Measurements from ENCODE around the gene GAREM2.

Gene GAREM2

DNA sequence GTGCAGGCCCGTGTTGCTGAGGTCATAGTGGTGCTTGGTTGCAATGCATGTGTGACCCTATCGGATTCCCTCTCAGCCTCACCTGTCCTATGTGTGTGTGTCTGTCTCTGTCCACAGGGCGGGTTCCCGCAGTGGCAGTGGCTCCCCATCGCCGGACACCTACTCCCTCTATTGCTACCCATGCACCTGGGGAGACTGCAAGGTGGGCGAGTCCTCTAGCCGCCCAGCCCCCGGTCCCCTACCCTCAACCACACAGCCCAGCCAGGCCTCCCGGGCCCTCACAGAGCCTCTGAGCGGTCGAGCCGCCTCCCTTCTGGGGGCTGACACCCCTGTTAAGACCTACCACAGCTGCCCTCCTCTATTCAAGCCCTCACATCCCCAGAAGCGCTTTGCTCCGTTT, 14.2 kb downstream of the GAREM2 start:
- Histone ChIP-seq H3K79me2 (ENCODE audit: control insufficient read depth, insufficient read depth, low read length) (no peaks in the 10 kb centered on the region), H2BK120ac (ENCODE audit: low read depth, low read length) (no peak overlapping the region), H3K36me3 (ENCODE audit: control insufficient read depth, insufficient read depth, low read length) (peaks cover 3% of the 10 kb centered on the region), H3K23ac (ENCODE audit: low read length) (peak overlapping the region; percentile 45), H3K79me1 (ENCODE audit: low read length) (no peaks in the 10 kb centered on the region), H4K8ac (ENCODE audit: low read depth, low read length) (no peak overlapping the region), H3K18ac (ENCODE audit: low read length) (no peak overlapping the region), H3K27ac (ENCODE audit: low read depth, low read length) (no peak overlapping the region), H3K4me2 (ENCODE audit: low read length) (no peak overlapping the region), H2BK5ac (ENCODE audit: low read length) (no peak overlapping the region), H2AK5ac (ENCODE audit: low read length) (no peak overlapping the region), H3K9ac (ENCODE audit: low read length) (no peak overlapping the region), H3K4ac (ENCODE audit: low read depth, low read length) (no peak overlapping the region), H2BK15ac (replicated peaks; ENCODE audit: low read depth) (no peak overlapping the region), H3K4me3 (ENCODE audit: low read length) (no peak overlapping the region), H3K56ac (ENCODE audit: low read length) (no peak overlapping the region), H3K4me1 (ENCODE audit: control insufficient read depth, low read depth, low read length) (no peaks in the 10 kb centered on the region), H3K27me3 (ENCODE audit: insufficient read depth, low read length, poor library complexity) (no peaks in the 10 kb centered on the region), H4K5ac (ENCODE audit: low read length) (no peak overlapping the region)
- no peak for DNase-seq
- no CpG with 5 or more reads among the region's 15 CpGs for WGBS (ENCODE audit: extremely low coverage, insufficient coverage, low lambda C conversion rate)

DNA sequence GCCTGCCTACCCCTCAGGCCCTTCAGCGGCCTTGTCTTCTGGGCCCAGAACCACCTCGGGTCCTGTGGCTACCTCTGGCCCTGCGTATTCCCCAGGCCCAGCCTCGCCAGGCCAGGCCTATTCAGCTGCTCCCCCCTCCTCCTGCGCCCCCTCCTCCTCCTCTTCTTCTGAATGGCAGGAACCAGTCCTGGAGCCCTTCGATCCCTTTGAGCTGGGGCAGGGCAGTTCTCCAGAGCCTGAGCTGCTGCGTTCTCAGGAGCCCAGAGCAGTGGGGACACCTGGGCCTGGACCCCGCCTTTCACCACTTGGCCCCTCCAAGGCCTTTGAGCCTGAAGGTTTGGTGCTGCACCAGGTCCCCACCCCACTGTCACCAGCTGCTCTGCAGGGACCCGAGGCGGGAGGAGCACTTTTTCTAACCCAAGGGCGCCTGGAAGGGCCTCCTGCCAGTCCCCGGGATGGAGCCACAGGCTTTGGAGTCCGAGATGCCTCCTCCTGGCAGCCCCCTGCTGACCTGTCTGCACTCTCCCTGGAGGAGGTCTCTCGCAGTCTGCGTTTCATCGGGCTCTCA, 14.7 kb downstream of the GAREM2 start:
- Histone ChIP-seq H3K4me2 (ENCODE audit: low read length) (no peak overlapping the region), H2AK5ac (ENCODE audit: low read length) (no peak overlapping the region), H3K79me1 (ENCODE audit: low read length) (no peaks in the 10 kb centered on the region), H3K56ac (ENCODE audit: low read length) (no peak overlapping the region), H3K4me3 (ENCODE audit: low read length) (no peak overlapping the region), H3K27ac (ENCODE audit: low read depth, low read length) (no peak overlapping the region), H2BK5ac (ENCODE audit: low read length) (no peak overlapping the region), H3K4me1 (ENCODE audit: control insufficient read depth, low read depth, low read length) (no peaks in the 10 kb centered on the region), H3K23ac (ENCODE audit: low read length) (no peak overlapping the region), H3K27me3 (ENCODE audit: insufficient read depth, low read length, poor library complexity) (no peaks in the 10 kb centered on the region), H3K36me3 (ENCODE audit: control insufficient read depth, insufficient read depth, low read length) (peaks cover 4% of the 10 kb centered on the region), H3K79me2 (ENCODE audit: control insufficient read depth, insufficient read depth, low read length) (no peaks in the 10 kb centered on the region), H4K5ac (ENCODE audit: low read length) (no peak overlapping the region), H2BK120ac (ENCODE audit: low read depth, low read length) (no peak overlapping the region), H3K4ac (ENCODE audit: low read depth, low read length) (no peak overlapping the region), H3K9ac (ENCODE audit: low read length) (no peak overlapping the region), H2BK15ac (replicated peaks; ENCODE audit: low read depth) (no peak overlapping the region), H4K8ac (ENCODE audit: low read depth, low read length) (no peak overlapping the region), H3K18ac (ENCODE audit: low read length) (no peak overlapping the region)
- DNase-seq, result no peak
- WGBS (ENCODE audit: extremely low coverage, insufficient coverage, low lambda C conversion rate), result no CpG with 5 or more reads among the region's 16 CpGs

DNA sequence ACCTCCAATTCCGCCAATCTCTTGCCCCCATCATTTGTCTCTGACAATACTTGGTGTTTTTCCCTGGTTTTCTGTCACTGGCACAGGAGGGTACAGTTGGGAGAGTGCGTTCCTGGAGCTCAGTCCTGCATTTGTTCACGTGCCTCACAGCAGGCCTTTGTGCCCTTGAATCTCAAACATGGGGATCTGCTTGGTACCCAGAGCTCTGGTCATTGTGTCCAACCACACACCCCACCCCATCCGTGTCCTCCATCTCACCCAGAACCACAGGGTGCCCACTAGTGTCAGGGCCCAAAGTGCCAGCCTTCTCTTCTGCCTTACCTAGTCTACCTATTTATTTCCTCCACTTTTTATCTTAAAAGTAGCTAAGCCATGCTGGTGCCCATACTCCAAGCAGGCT, 16.2 kb downstream of the GAREM2 start:
- no peak for DNase-seq
- Histone ChIP-seq H3K27ac (ENCODE audit: low read depth, low read length) (no peak overlapping the region), H2AK5ac (ENCODE audit: low read length) (no peak overlapping the region), H3K36me3 (ENCODE audit: control insufficient read depth, insufficient read depth, low read length) (peaks cover 4% of the 10 kb centered on the region), H4K8ac (ENCODE audit: low read depth, low read length) (no peak overlapping the region), H3K27me3 (ENCODE audit: insufficient read depth, low read length, poor library complexity) (no peaks in the 10 kb centered on the region), H3K56ac (ENCODE audit: low read length) (no peak overlapping the region), H4K5ac (ENCODE audit: low read length) (no peak overlapping the region), H3K4me2 (ENCODE audit: low read length) (no peak overlapping the region), H3K9ac (ENCODE audit: low read length) (no peak overlapping the region), H3K4me3 (ENCODE audit: low read length) (no peak overlapping the region), H2BK15ac (replicated peaks; ENCODE audit: low read depth) (no peak overlapping the region), H2BK5ac (ENCODE audit: low read length) (no peak overlapping the region), H3K4me1 (ENCODE audit: control insufficient read depth, low read depth, low read length) (no peaks in the 10 kb centered on the region), H3K79me2 (ENCODE audit: control insufficient read depth, insufficient read depth, low read length) (no peaks in the 10 kb centered on the region), H2BK120ac (ENCODE audit: low read depth, low read length) (no peak overlapping the region), H3K18ac (ENCODE audit: low read length) (no peak overlapping the region), H3K79me1 (ENCODE audit: low read length) (no peaks in the 10 kb centered on the region), H3K23ac (ENCODE audit: low read length) (no peak overlapping the region), H3K4ac (ENCODE audit: low read depth, low read length) (no peak overlapping the region)
- no CpG with 5 or more reads among the region's 4 CpGs for WGBS (ENCODE audit: extremely low coverage, insufficient coverage, low lambda C conversion rate)

DNA sequence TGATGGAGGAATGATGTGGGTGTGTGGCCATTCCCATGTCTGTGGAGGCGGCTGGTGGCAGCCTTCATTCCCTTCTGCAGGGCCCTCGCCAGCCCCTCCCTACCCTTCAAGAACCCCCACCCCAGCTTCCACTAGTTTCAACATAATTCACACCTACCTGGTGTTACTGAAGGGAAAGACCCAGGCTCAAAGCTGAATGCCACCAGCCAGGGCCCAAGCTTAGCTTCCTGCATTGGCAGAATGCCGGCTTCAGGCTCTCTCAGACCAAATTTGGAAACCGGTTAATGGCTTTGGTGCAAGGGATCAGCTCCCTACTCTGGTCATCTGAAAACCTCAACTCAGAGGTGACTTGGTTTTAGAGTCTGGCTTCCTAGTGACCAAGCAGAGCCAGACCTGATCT, 16.9 kb downstream of the GAREM2 start:
- no peak overlapping the region for H3K18ac ChIP-seq (ENCODE audit: low read length)
- no peak overlapping the region for H3K23ac ChIP-seq (ENCODE audit: low read length)
- no peak overlapping the region for H3K4me2 ChIP-seq (ENCODE audit: low read length)
- no peak for DNase-seq
- H3K4me3 ChIP-seq (ENCODE audit: low read length), result no peak overlapping the region
- H4K8ac ChIP-seq (ENCODE audit: low read depth, low read length), result no peak overlapping the region
- WGBS (ENCODE audit: extremely low coverage, insufficient coverage, low lambda C conversion rate), result no CpG with 5 or more reads among the region's 4 CpGs
- no peak overlapping the region for H3K9ac ChIP-seq (ENCODE audit: low read length)
- H3K4ac ChIP-seq (ENCODE audit: low read depth, low read length), result no peak overlapping the region
- no peaks in the 10 kb centered on the region for H3K79me2 ChIP-seq (ENCODE audit: control insufficient read depth, insufficient read depth, low read length)
- H3K4me1 ChIP-seq (ENCODE audit: control insufficient read depth, low read depth, low read length), result no peaks in the 10 kb centered on the region
- H2BK15ac ChIP-seq (replicated peaks; ENCODE audit: low read depth), result no peak overlapping the region
- no peak overlapping the region for H2BK120ac ChIP-seq (ENCODE audit: low read depth, low read length)
- peaks cover 5% of the 10 kb centered on the region for H3K36me3 ChIP-seq (ENCODE audit: control insufficient read depth, insufficient read depth, low read length)
- no peak overlapping the region for H3K27ac ChIP-seq (ENCODE audit: low read depth, low read length)
- no peak overlapping the region for H3K56ac ChIP-seq (ENCODE audit: low read length)
- H4K5ac ChIP-seq (ENCODE audit: low read length), result no peak overlapping the region
- H2AK5ac ChIP-seq (ENCODE audit: low read length), result no peak overlapping the region
- H2BK5ac ChIP-seq (ENCODE audit: low read length), result no peak overlapping the region
- H3K79me1 ChIP-seq (ENCODE audit: low read length), result no peaks in the 10 kb centered on the region
- H3K27me3 ChIP-seq (ENCODE audit: insufficient read depth, low read length, poor library complexity), result no peaks in the 10 kb centered on the region

DNA sequence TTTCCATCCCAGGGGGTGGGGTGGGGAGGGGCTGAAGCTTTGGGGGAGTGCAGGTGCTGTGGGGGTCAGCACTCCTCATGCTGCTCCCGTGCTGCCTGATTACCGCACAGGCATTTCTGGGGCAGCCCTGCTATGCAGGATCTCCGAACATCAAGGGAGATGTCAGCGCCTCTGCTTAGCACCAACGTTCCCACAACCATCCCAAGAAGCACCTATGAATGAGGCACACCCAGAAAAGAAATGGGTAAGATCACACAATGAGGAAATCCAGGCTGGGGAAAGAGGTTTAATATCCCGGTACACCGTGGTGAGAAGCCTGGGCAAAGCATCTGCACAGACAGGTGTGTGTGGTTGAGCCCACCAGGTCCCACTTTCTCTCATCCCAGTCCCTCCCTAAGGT, 17.5 kb downstream of the GAREM2 start:
- H2BK15ac ChIP-seq (replicated peaks; ENCODE audit: low read depth), result no peak overlapping the region
- no peak overlapping the region for H3K18ac ChIP-seq (ENCODE audit: low read length)
- no peak overlapping the region for H3K56ac ChIP-seq (ENCODE audit: low read length)
- H3K79me1 ChIP-seq (ENCODE audit: low read length), result no peaks in the 10 kb centered on the region
- H3K4ac ChIP-seq (ENCODE audit: low read depth, low read length), result no peak overlapping the region
- H3K23ac ChIP-seq (ENCODE audit: low read length), result no peak overlapping the region
- no peak overlapping the region for H3K4me3 ChIP-seq (ENCODE audit: low read length)
- H3K79me2 ChIP-seq (ENCODE audit: control insufficient read depth, insufficient read depth, low read length), result no peaks in the 10 kb centered on the region
- H3K4me1 ChIP-seq (ENCODE audit: control insufficient read depth, low read depth, low read length), result no peaks in the 10 kb centered on the region
- no peak for DNase-seq
- H4K5ac ChIP-seq (ENCODE audit: low read length), result no peak overlapping the region
- H2BK120ac ChIP-seq (ENCODE audit: low read depth, low read length), result no peak overlapping the region
- H3K27me3 ChIP-seq (ENCODE audit: insufficient read depth, low read length, poor library complexity), result no peaks in the 10 kb centered on the region
- H3K27ac ChIP-seq (ENCODE audit: low read depth, low read length), result no peak overlapping the region
- no CpG with 5 or more reads among the region's 7 CpGs for WGBS (ENCODE audit: extremely low coverage, insufficient coverage, low lambda C conversion rate)
- no peak overlapping the region for H3K9ac ChIP-seq (ENCODE audit: low read length)
- H3K36me3 ChIP-seq (ENCODE audit: control insufficient read depth, insufficient read depth, low read length), result peaks cover 6% of the 10 kb centered on the region
- no peak overlapping the region for H2BK5ac ChIP-seq (ENCODE audit: low read length)
- H3K4me2 ChIP-seq (ENCODE audit: low read length), result no peak overlapping the region
- no peak overlapping the region for H4K8ac ChIP-seq (ENCODE audit: low read depth, low read length)
- H2AK5ac ChIP-seq (ENCODE audit: low read length), result no peak overlapping the region

Data from mesendoderm (in vitro differentiated cells).